Stimulated activated CD4-positive, alpha-beta T cell treated with anti-CD3 and anti-CD28 coated beads, Interleukin-12 subunit alpha, Interleukin-12 subunit beta, amount 100 ng/mL, for 24 hours (primary cell): ENCODE data around the gene SNX3.

Source experiments
- DNase-seq, 2 experiments: peaks; one replicate each; pipeline ENCODE4 v3.0.0-alpha.2; 2020; ENCODE audit warnings: low read depth in 2 of 2

SNX3 gene

GRCh38 chr6:108203189-108204112 lies 57.4 kb downstream of the SNX3 start:
- no peak for DNase-seq

GRCh38 chr6:108200631-108201030 lies 60.2 kb downstream of the SNX3 start:
- DNase-seq, result no peak

GRCh38 chr6:108200186-108200585 lies 60.7 kb downstream of the SNX3 start:
- DNase-seq, result no peak

- DNase-seq, result no peak
Observed at GRCh38 chr6:108198761-108199498, 61.9 kb downstream of the SNX3 start.

GRCh38 chr6:108195209-108195608 lies 65.6 kb downstream of the SNX3 start:
- no peak for DNase-seq

- no peak for DNase-seq
Observed at GRCh38 chr6:108194503-108194902, 66.3 kb downstream of the SNX3 start.

- DNase-seq, result no peak
Observed at GRCh38 chr6:108193835-108194234, 67.0 kb downstream of the SNX3 start.

- no peak for DNase-seq
Observed at GRCh38 chr6:108193131-108193530, 67.7 kb downstream of the SNX3 start.

GRCh38 chr6:108187519-108187918 lies 73.3 kb downstream of the SNX3 start:
- no peak for DNase-seq

- no peak for DNase-seq
Observed at GRCh38 chr6:108186226-108186625, 74.6 kb downstream of the SNX3 start.

GRCh38 chr6:108180776-108181175 lies 80.1 kb downstream of the SNX3 start:
- DNase-seq, result no peak

- no peak for DNase-seq
Observed at GRCh38 chr6:108180266-108180665, 80.6 kb downstream of the SNX3 start.

GRCh38 chr6:108179741-108180140 lies 81.1 kb downstream of the SNX3 start:
- no peak for DNase-seq

- no peak for DNase-seq
Observed at GRCh38 chr6:108176281-108177089, 84.4 kb downstream of the SNX3 start.

- no peak for DNase-seq
Observed at GRCh38 chr6:108175592-108176279, 85.1 kb downstream of the SNX3 start.

- no peak for DNase-seq
Observed at GRCh38 chr6:108175176-108175591, 85.7 kb downstream of the SNX3 start.

GRCh38 chr6:108174371-108175175 lies 86.3 kb downstream of the SNX3 start:
- no peak for DNase-seq

- no peak for DNase-seq
Observed at GRCh38 chr6:108171918-108172516, 88.8 kb downstream of the SNX3 start.

GRCh38 chr6:108171291-108171917 lies 89.4 kb downstream of the SNX3 start:
- no peak for DNase-seq
